GM12891 (cell line): ENCODE results near the gene INHBC.
"Not testable (repeated sequence)": the region's sequence is repeated elsewhere in the genome, so short reads cannot be mapped to it uniquely, and the experiment has no call there.

Experiments used
- DNase-seq: peaks from one replicate; pipeline ENCODE4 v3.0.0; 2011; ENCODE audit warnings: low spot score; ENCODE audit not compliant: insufficient read length
- FAIRE-seq: peaks from 2 replicates; lab custom pipeline; 2011; peaks lifted over from hg19 to GRCh38; lab: Jason Lieb, UNC
- PAX5 ChIP-seq: IDR thresholded peaks from 2 replicates; pipeline ENCODE4 v1.6.1; 2011; ENCODE audit warnings: low read length, moderate library complexity, mild to moderate bottlenecking; ENCODE audit not compliant: insufficient read depth, severe bottlenecking
- POLR2A ChIP-seq: IDR thresholded peaks from 2 replicates; pipeline ENCODE4 v1.6.1; 2011; ENCODE audit warnings: low read depth, low read length, control low read depth
- POLR2AphosphoS5 ChIP-seq: IDR thresholded peaks from 2 replicates; pipeline ENCODE4 v1.6.1; 2011; ENCODE audit warnings: low read depth, low read length, control low read depth
- POU2F2 ChIP-seq: IDR thresholded peaks from 2 replicates; pipeline ENCODE4 v1.6.1; 2011; ENCODE audit warnings: low read depth, mild to moderate bottlenecking, control low read depth, low read length, moderate library complexity
- SPI1 ChIP-seq: IDR thresholded peaks from 2 replicates; pipeline ENCODE4 v1.6.1; 2011; ENCODE audit warnings: low read depth, low read length, control low read depth
- TAF1 ChIP-seq: IDR thresholded peaks from 2 replicates; pipeline ENCODE4 v1.6.1; 2011; ENCODE audit warnings: low read depth, low read length, control low read depth

Gene INHBC

GRCh38 chr12:57485695-57486094, 51.1 kb downstream of the INHBC start:
- FAIRE-seq = no peak
- DNase-seq = no peak
- no peak for TF ChIP-seq POLR2A
- TF ChIP-seq POU2F2 = no peak
- no peak for TF ChIP-seq TAF1
- TF ChIP-seq PAX5 = no peak
- TF ChIP-seq POLR2AphosphoS5 = no peak
- TF ChIP-seq SPI1 = no peak

GRCh38 chr12:57487055-57487596, 52.5 kb downstream of the INHBC start:
- TF ChIP-seq SPI1 = no peak
- no peak for TF ChIP-seq POLR2A
- no peak for TF ChIP-seq POLR2AphosphoS5
- no peak for TF ChIP-seq PAX5
- TF ChIP-seq POU2F2 = no peak
- TF ChIP-seq TAF1 = no peak
- FAIRE-seq = peak; percentile 5
- DNase-seq = no peak

- TF ChIP-seq POU2F2 = no peak
- TF ChIP-seq SPI1 = peak; percentile 58
- TF ChIP-seq PAX5 = no peak
- peak; percentile 87 for TF ChIP-seq POLR2AphosphoS5
- peak; percentile 81 for TF ChIP-seq POLR2A
- peak; percentile 39; the same call in 1 of the 2 replicates for TF ChIP-seq TAF1
- FAIRE-seq = peak; percentile 91
- peak; percentile 80 for DNase-seq
These were observed 53.2 kb downstream of the INHBC start, which contains the start of gene MARS1 for GRCh38 chr12:57487597-57488401. Gene MARS1, plus strand, starts transcription at chr12:57488068. Its CDS starts 23 bp downstream, at chr12:57488091.

GRCh38 chr12:57488402-57489156, 54.0 kb downstream of the INHBC start:
- FAIRE-seq = no peak
- TF ChIP-seq POLR2A (peak; percentile 2; the same call in 1 of the 2 replicates), POLR2AphosphoS5 (no peak)
- no peak for DNase-seq

- TF ChIP-seq POLR2AphosphoS5 = no peak
- no peak for TF ChIP-seq POU2F2
- TF ChIP-seq SPI1 = no peak
- no peak for TF ChIP-seq POLR2A
- TF ChIP-seq PAX5 = no peak
- TF ChIP-seq TAF1 = no peak
- FAIRE-seq = peak; percentile 41
These were observed 54.6 kb downstream of the INHBC start for GRCh38 chr12:57489157-57489641.

GRCh38 chr12:57490126-57490525, 55.5 kb downstream of the INHBC start:
- FAIRE-seq = no peak
- TF ChIP-seq POLR2A (no peak), PAX5 (no peak), POU2F2 (no peak), TAF1 (no peak), SPI1 (no peak), POLR2AphosphoS5 (no peak)
- DNase-seq = no peak

More at GRCh38 chr12:57489157-57489641, 54.6 kb downstream of the INHBC start:
- DNase-seq = no peak

GRCh38 chr12:57491393-57492280, 57.1 kb downstream of the INHBC start:
- DNase-seq (no peak), FAIRE-seq (peak; percentile 28)
- TF ChIP-seq SPI1 (no peak), TAF1 (no peak), POU2F2 (no peak), POLR2A (no peak)

GRCh38 chr12:57495051-57495701, 60.6 kb downstream of the INHBC start:
- not testable (repeated sequence) for FAIRE-seq, DNase-seq

- FAIRE-seq = no peak
- no peak for DNase-seq
- TF ChIP-seq PAX5 = no peak
- no peak; the same call in 1 of the 2 replicates for TF ChIP-seq POLR2A
- TF ChIP-seq POU2F2 = no peak
- TF ChIP-seq SPI1 = no peak
- TF ChIP-seq TAF1 = no peak
- TF ChIP-seq POLR2AphosphoS5 = no peak
These were observed 62.2 kb downstream of the INHBC start for GRCh38 chr12:57496822-57497221.
